HG03558 (cell line): ENCODE data around the gene VSIG4.

ENCODE experiments used
- ATAC-seq: cut with Tn5 transposase; IDR thresholded peaks from one replicate; pipeline ENCODE4 v1.9.1; 2021; ENCODE audit warnings: moderate number of reproducible peaks; ENCODE audit not compliant: unreplicated experiment; ENCODE audit errors: extremely low read depth

Gene VSIG4

DNA sequence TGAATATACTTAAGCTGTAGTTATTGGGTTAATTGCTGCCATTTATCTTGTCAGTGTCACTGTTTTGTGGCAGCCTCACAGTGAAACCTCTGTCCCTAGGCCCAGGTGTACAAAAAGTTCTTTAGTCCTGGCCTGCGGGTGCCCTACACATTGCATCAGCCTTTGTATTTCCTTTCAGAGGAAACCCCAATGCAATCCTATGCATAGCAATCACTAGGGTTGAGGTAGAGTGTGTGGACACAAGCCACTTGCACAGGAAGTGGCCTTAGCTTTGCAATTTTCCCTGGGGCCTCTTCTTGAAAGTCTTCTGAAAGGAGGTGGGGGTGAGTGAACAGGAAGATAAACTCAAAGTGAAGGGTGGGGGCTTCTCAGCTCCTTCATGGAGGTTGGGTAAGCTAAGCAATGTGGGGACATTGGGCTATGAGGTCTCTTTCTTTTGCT, 27.8 kb downstream of the VSIG4 start:
- ATAC-seq = peak; percentile 26

DNA sequence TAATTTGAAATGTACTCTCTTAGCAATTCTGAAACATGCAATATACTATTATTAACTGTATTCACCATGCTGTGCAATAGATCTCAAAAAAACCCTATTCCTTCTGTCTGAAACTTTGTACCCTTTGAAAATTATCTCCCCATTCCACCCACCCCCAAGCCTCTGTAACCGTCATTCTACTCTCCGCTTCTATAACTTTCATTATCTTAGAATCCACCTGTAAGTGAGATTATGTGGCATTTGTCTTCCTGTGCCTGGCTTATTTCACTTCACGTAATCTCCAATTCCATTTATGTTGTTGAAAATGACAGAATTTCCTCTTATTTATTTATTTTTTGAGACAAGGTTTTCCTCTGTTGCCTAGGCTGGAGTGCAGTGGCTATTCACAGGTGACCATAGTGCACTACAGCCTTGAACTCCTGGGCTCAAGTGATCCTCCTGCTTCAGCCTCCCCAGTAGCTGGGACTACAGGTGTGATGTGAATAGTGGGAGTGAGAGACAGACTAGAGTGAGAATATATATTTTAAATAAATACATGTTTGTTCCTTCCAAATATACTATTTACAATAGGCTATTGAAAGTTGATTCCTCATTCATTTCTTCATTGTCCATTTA, 30.5 kb downstream of the VSIG4 start:
- ATAC-seq = no peak

GRCh38 chrX:66008328-66008970, 31.4 kb downstream of the VSIG4 start:
- no peak for ATAC-seq

GRCh38 chrX:66007851-66008250, 32.0 kb downstream of the VSIG4 start:
- no peak for ATAC-seq

DNA sequence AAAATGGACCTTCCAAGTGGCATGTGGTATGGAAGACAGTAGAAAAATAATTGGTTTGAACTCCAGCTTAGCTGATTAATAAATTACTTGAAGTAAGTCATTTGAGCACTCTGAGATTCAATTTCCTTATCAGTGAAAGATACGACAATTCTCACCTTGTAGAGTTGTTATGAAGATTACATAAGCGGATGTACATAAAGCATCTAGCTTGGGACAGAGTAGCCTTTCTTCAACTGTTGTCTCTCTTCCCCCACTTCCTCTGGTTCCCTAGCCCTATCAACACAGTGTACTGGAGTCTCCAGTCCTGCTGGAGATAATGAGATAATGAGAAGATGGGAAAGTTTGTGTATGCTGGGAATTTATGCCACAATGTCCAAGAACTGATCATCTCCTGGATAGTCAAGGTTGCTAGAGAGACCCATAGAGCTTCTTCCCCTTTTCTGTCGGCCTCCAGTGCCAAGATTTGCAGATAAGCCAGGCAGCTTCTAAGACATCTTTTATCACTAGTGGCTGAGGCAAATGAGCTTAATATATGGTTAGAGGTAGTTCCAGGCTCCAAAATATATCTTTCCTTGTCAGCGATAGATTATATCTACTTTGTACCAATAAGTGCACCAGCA, 33.9 kb downstream of the VSIG4 start:
- no peak for ATAC-seq

DNA sequence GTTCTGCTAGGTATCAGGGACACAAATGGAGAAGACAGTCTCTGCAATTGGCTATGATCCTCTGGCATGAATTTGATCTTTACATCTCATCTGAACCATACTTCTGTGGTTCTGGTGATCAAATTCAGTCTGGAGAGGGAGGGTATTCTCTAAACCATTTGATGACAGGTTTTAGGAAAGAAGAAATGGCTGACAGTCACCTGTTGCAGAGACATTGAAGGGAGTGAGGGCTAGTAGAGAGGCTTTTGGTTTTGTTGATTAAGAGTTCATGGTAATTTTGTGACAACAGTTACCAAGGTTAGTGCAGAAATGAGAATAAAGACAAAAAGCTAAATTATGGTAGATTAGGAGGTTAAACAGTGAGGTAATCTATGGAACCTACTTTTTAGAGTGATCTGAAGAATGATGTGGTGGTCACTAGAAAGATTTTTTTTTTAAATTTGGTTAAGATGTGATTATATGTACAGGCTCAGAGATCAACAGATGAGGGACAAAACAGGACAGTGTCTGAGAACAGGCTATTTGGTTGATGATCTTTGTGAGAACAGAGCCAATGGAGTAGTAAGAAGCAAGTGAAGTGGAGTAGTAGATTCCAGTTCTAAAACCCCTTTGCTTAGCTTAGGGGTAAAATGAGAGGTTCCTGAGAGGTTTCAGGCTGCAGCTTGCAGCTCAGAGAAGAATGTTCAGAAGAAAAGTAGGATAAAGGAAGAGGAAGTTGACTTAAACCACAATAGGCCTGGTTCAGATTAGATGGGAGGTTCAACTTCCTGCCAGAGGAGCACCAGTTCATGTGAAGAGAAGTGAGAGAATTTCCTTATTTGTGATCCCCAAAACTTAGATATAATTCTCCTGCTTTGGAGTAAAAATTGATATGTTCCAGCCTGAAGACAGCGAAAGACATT, 34.7 kb downstream of the VSIG4 start:
- ATAC-seq = no peak

- no peak for ATAC-seq
Observed at GRCh38 chrX:66002824-66003680, 36.8 kb downstream of the VSIG4 start.

GRCh38 chrX:66001596-66001995, 38.3 kb downstream of the VSIG4 start:
- ATAC-seq = no peak

- ATAC-seq = no peak
Observed at GRCh38 chrX:66000628-66001272, 39.1 kb downstream of the VSIG4 start.

DNA sequence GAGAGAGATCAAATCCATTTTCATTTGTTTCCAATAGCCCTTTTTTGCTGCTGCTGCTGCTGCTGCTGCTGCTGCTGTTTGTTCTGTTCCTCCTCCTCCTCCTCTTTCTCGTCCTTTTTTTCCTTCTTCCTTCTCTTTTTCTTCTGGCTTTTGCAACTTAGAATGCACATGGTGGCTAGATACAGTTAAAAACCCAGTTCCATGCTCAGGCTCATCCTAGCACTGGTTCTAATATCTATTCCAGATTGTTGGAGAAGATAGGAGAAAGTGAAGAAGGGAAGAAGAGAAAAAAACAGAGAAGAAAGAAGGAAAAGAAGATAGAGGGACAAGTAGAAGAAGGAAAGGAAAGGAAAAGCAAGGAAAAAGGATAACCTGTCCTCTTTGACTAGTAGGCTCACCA, 39.7 kb downstream of the VSIG4 start:
- ATAC-seq = no peak

- no peak for ATAC-seq
Observed at GRCh38 chrX:65999563-66000148, 40.2 kb downstream of the VSIG4 start.

- no peak for ATAC-seq
Observed at GRCh38 chrX:65999029-65999562, 40.8 kb downstream of the VSIG4 start.

- no peak for ATAC-seq
Observed at GRCh38 chrX:65997978-65998717, 41.7 kb downstream of the VSIG4 start.

GRCh38 chrX:65994519-65995506, 45.1 kb downstream of the VSIG4 start:
- no peak for ATAC-seq

GRCh38 chrX:65993915-65994460, 45.9 kb downstream of the VSIG4 start:
- no peak for ATAC-seq

GRCh38 chrX:65993332-65993731, 46.5 kb downstream of the VSIG4 start:
- ATAC-seq = no peak

DNA sequence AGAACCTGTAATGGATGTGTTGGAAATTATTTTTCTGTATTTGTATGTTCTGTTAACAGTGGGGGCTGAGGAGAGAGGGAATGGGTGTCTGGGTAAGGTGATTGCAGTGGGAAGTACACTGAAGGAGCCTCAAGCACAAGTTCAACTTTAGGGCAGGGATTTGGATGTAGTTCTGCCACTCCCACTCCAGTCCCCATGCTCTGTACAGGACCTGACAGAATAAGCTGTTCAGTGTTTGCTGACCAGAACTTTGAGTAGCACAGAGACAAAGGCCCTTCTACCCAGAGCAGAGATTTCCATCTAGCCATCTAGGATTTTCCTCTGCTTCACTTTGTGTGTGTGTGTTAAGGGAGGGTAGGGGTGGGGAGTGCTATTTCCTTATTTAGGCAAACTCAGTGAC, 49.2 kb downstream of the VSIG4 start:
- ATAC-seq = no peak
